PC-9 (cell line): Measurements from ENCODE around the gene SLC18A3.

Experiments used
- EZH2 ChIP-seq: fragments of 200-600 bp; sonication (generic); IDR thresholded peaks from 2 replicates; pipeline ENCODE4 v1.8.0; 2017; ENCODE audit warnings: antibody characterized with exemption, low read depth
- TF ChIP-seq, protein P1 (sequence below): fragments of 200-600 bp; sonication (generic); conservative IDR thresholded peaks from 2 replicates; pipeline ENCODE4 v1.6.1; 2017; ENCODE audit warnings: mixed run types, antibody characterized with exemption, mild to moderate bottlenecking, moderate library complexity

DNA sequence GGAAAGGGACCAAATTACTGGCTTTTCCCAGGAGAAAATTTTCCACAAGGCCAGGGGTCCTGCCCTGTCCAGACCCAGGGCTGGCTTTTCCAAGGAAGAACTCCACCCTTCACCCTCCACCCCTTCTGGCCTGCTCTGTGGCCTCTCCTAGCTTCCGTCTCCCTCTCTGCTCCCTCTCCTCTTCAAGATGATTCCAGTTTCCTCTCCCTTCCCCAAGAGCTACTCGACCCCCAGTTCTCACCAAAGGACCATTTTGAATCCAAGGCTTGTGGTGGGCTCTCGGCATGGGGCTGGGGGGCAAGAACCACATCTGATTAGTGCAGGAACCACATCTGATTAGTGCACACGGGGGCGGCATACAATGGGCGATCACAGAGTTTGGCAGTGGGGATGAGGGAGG is 11.5 kb downstream of the SLC18A3 start:
- TF ChIP-seq, protein P1, sequence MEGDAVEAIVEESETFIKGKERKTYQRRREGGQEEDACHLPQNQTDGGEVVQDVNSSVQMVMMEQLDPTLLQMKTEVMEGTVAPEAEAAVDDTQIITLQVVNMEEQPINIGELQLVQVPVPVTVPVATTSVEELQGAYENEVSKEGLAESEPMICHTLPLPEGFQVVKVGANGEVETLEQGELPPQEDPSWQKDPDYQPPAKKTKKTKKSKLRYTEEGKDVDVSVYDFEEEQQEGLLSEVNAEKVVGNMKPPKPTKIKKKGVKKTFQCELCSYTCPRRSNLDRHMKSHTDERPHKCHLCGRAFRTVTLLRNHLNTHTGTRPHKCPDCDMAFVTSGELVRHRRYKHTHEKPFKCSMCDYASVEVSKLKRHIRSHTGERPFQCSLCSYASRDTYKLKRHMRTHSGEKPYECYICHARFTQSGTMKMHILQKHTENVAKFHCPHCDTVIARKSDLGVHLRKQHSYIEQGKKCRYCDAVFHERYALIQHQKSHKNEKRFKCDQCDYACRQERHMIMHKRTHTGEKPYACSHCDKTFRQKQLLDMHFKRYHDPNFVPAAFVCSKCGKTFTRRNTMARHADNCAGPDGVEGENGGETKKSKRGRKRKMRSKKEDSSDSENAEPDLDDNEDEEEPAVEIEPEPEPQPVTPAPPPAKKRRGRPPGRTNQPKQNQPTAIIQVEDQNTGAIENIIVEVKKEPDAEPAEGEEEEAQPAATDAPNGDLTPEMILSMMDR = no peak
- TF ChIP-seq EZH2 = no peak
